ENCODE measurements around the gene NUBP1. TPM values are rescaled to one million over a fixed set of nuclear protein-coding genes. Genes with fewer than 3 reads are reported as not detected.

Gene NUBP1
- total RNA-seq, 4 donors from 2014 or later, result 17.4 to 34.7 (median 28.4) TPM

- Histone ChIP-seq H3K9me3 (no peaks in the 10 kb centered on the region), H3K36me3 (no peaks in the 10 kb centered on the region), H3K4me3 (no peak overlapping the region), H3K27ac (replicated peaks in 1 of 4) (no peak overlapping the region), H3K4me1 (peaks cover 0 to 3% (median 1%) of the 10 kb centered on the region in 4 donors), H3K27me3 (peaks cover 0 to 10% (median 2%) of the 10 kb centered on the region in 4 donors)
- TF ChIP-seq EP300 (IDR thresholded peaks at IDR 0.05), result no peak
- TF ChIP-seq CTCF (IDR thresholded peaks at IDR 0.05), result no peak
- TF ChIP-seq POLR2A (IDR thresholded peaks at IDR 0.05; ENCODE audit: low read depth), result no peak
- TF ChIP-seq POLR2AphosphoS5 (IDR thresholded peaks at IDR 0.05), result no peak
- intact Hi-C loops (cut with DNase I), result no loop called here
- DNase-seq (ENCODE audit: extremely low spot score), result no peak
- 81% methylated on average over 4 of the region's 4 CpGs for WGBS
Observed at GRCh38 chr16:10813099-10813455, 69.4 kb downstream of the NUBP1 start.

GRCh38 chr16:10817514-10817913, 73.9 kb downstream of the NUBP1 start:
- no peaks in the 10 kb centered on the region for H3K36me3 ChIP-seq
- no peak for DNase-seq (ENCODE audit: extremely low spot score)
- H3K27me3 ChIP-seq, result peaks cover 0 to 16% (median 7%) of the 10 kb centered on the region in 4 donors
- no peak for TF ChIP-seq POLR2AphosphoS5 (IDR thresholded peaks at IDR 0.05)
- TF ChIP-seq EP300 (IDR thresholded peaks at IDR 0.05), result no peak
- TF ChIP-seq POLR2A (IDR thresholded peaks at IDR 0.05; ENCODE audit: low read depth), result no peak
- TF ChIP-seq CTCF (IDR thresholded peaks at IDR 0.05), result no peak
- H3K9me3 ChIP-seq, result no peaks in the 10 kb centered on the region
- peaks cover 0 to 9% (median 8%) of the 10 kb centered on the region in 4 donors for H3K4me1 ChIP-seq
- no peak overlapping the region for H3K27ac ChIP-seq (replicated peaks in 1 of 4)
- WGBS, result 100% methylated on average over 1 of the region's 1 CpG
- intact Hi-C loops (cut with DNase I), result no loop called here
- H3K4me3 ChIP-seq, result no peak overlapping the region

GRCh38 chr16:10817963-10818941, 74.6 kb downstream of the NUBP1 start, which contains the start of gene TVP23A:
TSS of gene TVP23A (minus strand) at chr16:10818794. CDS start at chr16:10818493, 301 bp downstream.
- Histone ChIP-seq H3K36me3 (no peaks in the 10 kb centered on the region), H3K4me1 (peaks cover 0 to 9% (median 8%) of the 10 kb centered on the region in 4 donors), H3K9me3 (no peaks in the 10 kb centered on the region), H3K4me3 (peak within 1 kb of the TSS; percentile 39 to 45 (median 42)), H3K27me3 (peaks cover 0 to 16% (median 7%) of the 10 kb centered on the region in 4 donors), H3K27ac (replicated peaks in 1 of 4) (no peak within 1 kb of the TSS)
- WGBS, result 31% methylated on average over 55 of the region's 64 CpGs
- intact Hi-C loops (cut with DNase I), result no loop called here
- DNase-seq (ENCODE audit: extremely low spot score), result no peak
- TF ChIP-seq EP300 (IDR thresholded peaks at IDR 0.05) (no peak), POLR2AphosphoS5 (IDR thresholded peaks at IDR 0.05) (no peak), CTCF (IDR thresholded peaks at IDR 0.05) (no peak), POLR2A (IDR thresholded peaks at IDR 0.05; ENCODE audit: low read depth) (no peak)

Small RNAs within 50 kb of the gene (small RNA-seq; reads per million reads assigned to genes)
- gene MTND4LP24 (0 reads per million in 3 donors), gene MTND6P33 (0 reads per million in 3 donors)

Other genes with a start within 250 kb of the NUBP1 start
- 10 to 100 TPM; 44.1 to 87.1 (median 57.3) TPM for gene EMP2, start 163.2 kb upstream of the NUBP1 start, total RNA-seq
- not detected for gene TEKT5, start 48.9 kb upstream of the NUBP1 start, total RNA-seq
- 1 to 10 TPM in 1 of 4 donors, under 1 TPM in 2, not detected in 1; 0.42 to 1.2 (median 0.80) TPM for gene TVP23A, start 75.0 kb downstream of the NUBP1 start, total RNA-seq
- 10 to 100 TPM in 1 of 4 donors, 1 to 10 TPM in 3; 6.8 to 11.2 (median 8.9) TPM for gene CIITA, start 133.4 kb downstream of the NUBP1 start, total RNA-seq
- 100 to 1,000 TPM; 106 to 133 (median 125) TPM for gene DEXI, start 198.6 kb downstream of the NUBP1 start, total RNA-seq
- 10 to 100 TPM; 22.3 to 34.7 (median 29.2) TPM for gene CLEC16A, start 200.7 kb downstream of the NUBP1 start, total RNA-seq